Measurements from ENCODE around the gene NDUFB7.

The NDUFB7 gene

GRCh38 chr19:14571695-14572490 lies at the start of gene NDUFB7:
Gene NDUFB7, minus strand, starts transcription at chr19:14572066. Its CDS starts 66 bp downstream, at chr19:14572000.
- Histone ChIP-seq H3K9me3 (ENCODE audit: control insufficient read depth, insufficient read depth, low read depth, low read length) (no peaks in the 10 kb centered on the region), H3K27ac (ENCODE audit: extremely low read depth, low read depth, low read length) (peak within 1 kb of the TSS; percentile 57; the same call in 1 of the 2 replicates), H3K36me3 (ENCODE audit: control insufficient read depth in 2 of 2, insufficient read depth in 1 of 2, low read length in 2 of 2) (peaks cover 0 to 19% of the 10 kb centered on the region in 2 experiments; a peak in 2 of 3 replicates), H3K4me1 (ENCODE audit: control insufficient read depth, insufficient read depth, low read length) (peaks cover 4% of the 10 kb centered on the region; the same call in 1 of the 2 replicates), H3K4me3 (ENCODE audit: low read depth, low read length) (peak within 1 kb of the TSS; percentile 72)
- ChIA-PET POLR2A (interaction anchor here (0.6 to 2.2 kb wide), 9 partner anchors 16 to 435 kb away, joined by 3 to 14 read pairs (median 4); partner anchors contain the start of genes ASF1B, DNAJB1, TECR and ZNF333), CTCF (interaction anchor here (0.6 to 5.0 kb wide), 12 partner anchors 15 to 320 kb away, joined by 3 to 137 read pairs (median 4); partner anchors contain the start of gene ZNF333)
- TF ChIP-seq ZFP37 (tag by site-specific recombination; IDR thresholded peaks at IDR 0.05) (peak; percentile 74), ZSCAN4 (tag by site-specific recombination; IDR thresholded peaks at IDR 0.05) (no peak), ZNF549 (tag by site-specific recombination; IDR thresholded peaks at IDR 0.05) (no peak), ZNF37A (tag by site-specific recombination; IDR thresholded peaks at IDR 0.05) (no peak), ZNF280D (tag by site-specific recombination; IDR thresholded peaks at IDR 0.05) (no peak), ZNF248 (tag by site-specific recombination; IDR thresholded peaks at IDR 0.05) (no peak), ZNF48 (tag by site-specific recombination; IDR thresholded peaks at IDR 0.05) (no peak), BCL11B (tag by site-specific recombination; IDR thresholded peaks at IDR 0.05; ENCODE audit: low read depth) (peak; percentile 50; the same call in 1 of the 2 replicates), ZNF629 (tag by site-specific recombination; IDR thresholded peaks at IDR 0.05) (peak; percentile 82), ZNF830 (tag by site-specific recombination; IDR thresholded peaks at IDR 0.05; ENCODE audit: low read depth) (no peak), ZBTB48 (tag by site-specific recombination; IDR thresholded peaks at IDR 0.05) (0 out of 2 replicates have a peak, but pooled peaks have one; percentile 53), KLF8 (tag by site-specific recombination; IDR thresholded peaks at IDR 0.05) (peak; percentile 77), ZXDB (tag by site-specific recombination; IDR thresholded peaks at IDR 0.05) (peak; percentile 92), EGR2 (tag by site-specific recombination; IDR thresholded peaks at IDR 0.05; ENCODE audit: low read depth) (no peak), ZNF704 (tag by site-specific recombination; IDR thresholded peaks at IDR 0.05) (no peak), ZFHX2 (tag by site-specific recombination; conservative IDR thresholded peaks at IDR 0.05) (no peak; the same call in 1 of the 2 replicates), ZNF350 (tag by site-specific recombination; IDR thresholded peaks at IDR 0.05) (no peak), ZNF335 (tag by site-specific recombination; conservative IDR thresholded peaks at IDR 0.05) (peak; percentile 94), ZNF626 (tag by site-specific recombination; IDR thresholded peaks at IDR 0.05) (no peak), ZNF366 (tag by site-specific recombination; conservative IDR thresholded peaks at IDR 0.05) (no peak), ZNF776 (tag by site-specific recombination; IDR thresholded peaks at IDR 0.05; ENCODE audit: borderline replicate concordance) (no peak), ZNF2 (tag by site-specific recombination; IDR thresholded peaks at IDR 0.05) (peak; percentile 74), ZNF670 (tag by site-specific recombination; IDR thresholded peaks at IDR 0.05; ENCODE audit: low read depth) (no peak), AEBP2 (tag by site-specific recombination; IDR thresholded peaks at IDR 0.05; ENCODE audit: borderline replicate concordance) (no peak), ZBTB17 (tag by site-specific recombination; IDR thresholded peaks at IDR 0.05) (peak; percentile 83), SCRT2 (tag by site-specific recombination; IDR thresholded peaks at IDR 0.05) (0 out of 2 replicates have a peak, but pooled peaks have one; percentile 18)
- TF ChIP-seq, protein P1, sequence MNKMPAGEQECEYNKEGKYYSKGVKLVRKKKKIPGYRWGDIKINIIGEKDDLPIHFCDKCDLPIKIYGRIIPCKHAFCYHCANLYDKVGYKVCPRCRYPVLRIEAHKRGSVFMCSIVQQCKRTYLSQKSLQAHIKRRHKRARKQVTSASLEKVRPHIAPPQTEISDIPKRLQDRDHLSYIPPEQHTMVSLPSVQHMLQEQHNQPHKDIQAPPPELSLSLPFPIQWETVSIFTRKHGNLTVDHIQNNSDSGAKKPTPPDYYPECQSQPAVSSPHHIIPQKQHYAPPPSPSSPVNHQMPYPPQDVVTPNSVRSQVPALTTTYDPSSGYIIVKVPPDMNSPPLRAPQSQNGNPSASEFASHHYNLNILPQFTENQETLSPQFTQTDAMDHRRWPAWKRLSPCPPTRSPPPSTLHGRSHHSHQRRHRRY (tag by site-specific recombination; IDR thresholded peaks at IDR 0.05): no peak
- TF ChIP-seq, protein P2, sequence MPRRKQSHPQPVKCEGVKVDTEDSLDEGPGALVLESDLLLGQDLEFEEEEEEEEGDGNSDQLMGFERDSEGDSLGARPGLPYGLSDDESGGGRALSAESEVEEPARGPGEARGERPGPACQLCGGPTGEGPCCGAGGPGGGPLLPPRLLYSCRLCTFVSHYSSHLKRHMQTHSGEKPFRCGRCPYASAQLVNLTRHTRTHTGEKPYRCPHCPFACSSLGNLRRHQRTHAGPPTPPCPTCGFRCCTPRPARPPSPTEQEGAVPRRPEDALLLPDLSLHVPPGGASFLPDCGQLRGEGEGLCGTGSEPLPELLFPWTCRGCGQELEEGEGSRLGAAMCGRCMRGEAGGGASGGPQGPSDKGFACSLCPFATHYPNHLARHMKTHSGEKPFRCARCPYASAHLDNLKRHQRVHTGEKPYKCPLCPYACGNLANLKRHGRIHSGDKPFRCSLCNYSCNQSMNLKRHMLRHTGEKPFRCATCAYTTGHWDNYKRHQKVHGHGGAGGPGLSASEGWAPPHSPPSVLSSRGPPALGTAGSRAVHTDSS (tag by site-specific recombination; IDR thresholded peaks at IDR 0.05): 0 out of 2 replicates have a peak, but pooled peaks have one; percentile 29

Measured in HEK293 (cell line).